ENCODE measurements around the gene PLPP4.

DNA sequence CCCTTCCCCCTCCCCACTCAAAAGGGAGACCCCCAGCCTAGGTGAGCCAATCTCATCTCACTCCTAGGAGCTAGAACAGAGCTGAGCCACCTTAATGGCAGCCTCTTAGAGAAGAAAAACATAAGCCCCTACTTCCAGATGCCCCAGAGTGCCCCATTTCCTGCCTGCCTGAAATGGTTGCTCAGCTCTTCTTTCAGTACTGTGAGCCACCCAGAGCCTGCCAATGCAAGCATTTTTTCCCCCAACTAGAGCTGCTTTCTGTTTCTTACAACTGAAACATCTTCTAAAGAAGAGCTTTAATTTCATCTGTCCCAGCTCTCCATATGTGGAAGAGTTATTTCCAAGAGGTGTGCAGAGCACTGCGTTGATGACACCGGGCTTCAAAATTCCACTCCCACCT is 136.7 kb downstream of the PLPP4 start:
- TF ChIP-seq EZH2phosphoT487 (IDR thresholded peaks at IDR 0.05), result no peak
- TF ChIP-seq, protein P1, sequence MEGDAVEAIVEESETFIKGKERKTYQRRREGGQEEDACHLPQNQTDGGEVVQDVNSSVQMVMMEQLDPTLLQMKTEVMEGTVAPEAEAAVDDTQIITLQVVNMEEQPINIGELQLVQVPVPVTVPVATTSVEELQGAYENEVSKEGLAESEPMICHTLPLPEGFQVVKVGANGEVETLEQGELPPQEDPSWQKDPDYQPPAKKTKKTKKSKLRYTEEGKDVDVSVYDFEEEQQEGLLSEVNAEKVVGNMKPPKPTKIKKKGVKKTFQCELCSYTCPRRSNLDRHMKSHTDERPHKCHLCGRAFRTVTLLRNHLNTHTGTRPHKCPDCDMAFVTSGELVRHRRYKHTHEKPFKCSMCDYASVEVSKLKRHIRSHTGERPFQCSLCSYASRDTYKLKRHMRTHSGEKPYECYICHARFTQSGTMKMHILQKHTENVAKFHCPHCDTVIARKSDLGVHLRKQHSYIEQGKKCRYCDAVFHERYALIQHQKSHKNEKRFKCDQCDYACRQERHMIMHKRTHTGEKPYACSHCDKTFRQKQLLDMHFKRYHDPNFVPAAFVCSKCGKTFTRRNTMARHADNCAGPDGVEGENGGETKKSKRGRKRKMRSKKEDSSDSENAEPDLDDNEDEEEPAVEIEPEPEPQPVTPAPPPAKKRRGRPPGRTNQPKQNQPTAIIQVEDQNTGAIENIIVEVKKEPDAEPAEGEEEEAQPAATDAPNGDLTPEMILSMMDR (IDR thresholded peaks at IDR 0.05), result no peak
- TF ChIP-seq EZH2 (IDR thresholded peaks at IDR 0.05), result no peak
